ENCODE results near the gene NRP1. TPM values are rescaled to one million over a fixed set of nuclear protein-coding genes. Genes with fewer than 3 reads are reported as not detected.

Gene NRP1
- total RNA-seq, 4 donors from 2014 or later: 3.1 to 27.7 (median 12.0) TPM

GRCh38 chr10:33137356-33138005 lies 197.0 kb downstream of the NRP1 start:
- TF ChIP-seq POLR2A (IDR thresholded peaks at IDR 0.05) (no peak), CTCF (IDR thresholded peaks at IDR 0.05) (no peak)
- H3K27me3 ChIP-seq: no peaks in the 10 kb centered on the region
- intact Hi-C loops (cut with DNase I): no loop called here
- H3K36me3 ChIP-seq: no peaks in the 10 kb centered on the region
- WGBS, 2 donors: 64 to 76% methylated on average over 4 to 12 of the region's 12 CpGs
- peak overlapping the region in 2 of 4 donors; percentile 31 to 68 for H3K27ac ChIP-seq
- H3K4me1 ChIP-seq: peaks cover 15 to 45% (median 24%) of the 10 kb centered on the region in 3 donors
- no peak for DNase-seq
- H3K4me3 ChIP-seq: no peak overlapping the region
- no peaks in the 10 kb centered on the region for H3K9me3 ChIP-seq

GRCh38 chr10:33136781-33137180 lies 197.7 kb downstream of the NRP1 start:
- DNase-seq: no peak
- intact Hi-C loops (cut with DNase I): no loop called here

GRCh38 chr10:33136271-33136670 lies 198.2 kb downstream of the NRP1 start:
- Histone ChIP-seq H3K4me1 (peaks cover 15 to 47% (median 24%) of the 10 kb centered on the region in 3 donors), H3K36me3 (no peaks in the 10 kb centered on the region), H3K27ac (peak overlapping the region; percentile 2 to 68 (median 45)), H3K9me3 (no peaks in the 10 kb centered on the region), H3K27me3 (no peaks in the 10 kb centered on the region), H3K4me3 (no peak overlapping the region)
- intact Hi-C loops (cut with DNase I): no loop called here
- WGBS, 2 donors: 9 to 13% methylated on average over 3 of the region's 3 CpGs
- DNase-seq: no peak
- no peak for TF ChIP-seq CTCF (IDR thresholded peaks at IDR 0.05)
- TF ChIP-seq POLR2A (IDR thresholded peaks at IDR 0.05): no peak

More at GRCh38 chr10:33136781-33137180, 197.7 kb downstream of the NRP1 start:
- H3K27me3 ChIP-seq: no peaks in the 10 kb centered on the region
- H3K27ac ChIP-seq: peak overlapping the region; percentile 2 to 68 (median 45)
- no peaks in the 10 kb centered on the region for H3K9me3 ChIP-seq
- H3K4me1 ChIP-seq: peaks cover 15 to 47% (median 24%) of the 10 kb centered on the region in 3 donors
- H3K4me3 ChIP-seq: no peak overlapping the region
- no peak for TF ChIP-seq POLR2A (IDR thresholded peaks at IDR 0.05)
- TF ChIP-seq CTCF (IDR thresholded peaks at IDR 0.05): no peak
- 9 to 29% methylated on average over 1 of the region's 1 CpG for WGBS, 2 donors
- H3K36me3 ChIP-seq: no peaks in the 10 kb centered on the region

- Histone ChIP-seq H3K27ac (peak overlapping the region; percentile 48 to 68 (median 54)), H3K9me3 (no peaks in the 10 kb centered on the region), H3K36me3 (no peaks in the 10 kb centered on the region), H3K4me3 (no peak overlapping the region), H3K27me3 (no peaks in the 10 kb centered on the region), H3K4me1 (peaks cover 18 to 61% (median 35%) of the 10 kb centered on the region in 3 donors)
- peak in 1 of 4 donors; percentile 17 for TF ChIP-seq POLR2A (IDR thresholded peaks at IDR 0.05)
- no peak for TF ChIP-seq CTCF (IDR thresholded peaks at IDR 0.05)
- WGBS, 2 donors: 27 to 56% methylated on average over 7 to 8 of the region's 11 CpGs
- no peak for DNase-seq
- intact Hi-C loops (cut with DNase I): no loop called here
These were observed 200.3 kb downstream of the NRP1 start for GRCh38 chr10:33134011-33134751.

- Histone ChIP-seq H3K4me3 (no peak overlapping the region), H3K27ac (peak overlapping the region; percentile 48 to 68 (median 54)), H3K4me1 (peaks cover 24 to 67% (median 42%) of the 10 kb centered on the region in 3 donors), H3K36me3 (no peaks in the 10 kb centered on the region), H3K27me3 (no peaks in the 10 kb centered on the region), H3K9me3 (no peaks in the 10 kb centered on the region)
- intact Hi-C loops (cut with DNase I): no loop called here
- TF ChIP-seq CTCF (IDR thresholded peaks at IDR 0.05) (no peak), POLR2A (IDR thresholded peaks at IDR 0.05) (no peak)
- no peak for DNase-seq
These were observed 200.9 kb downstream of the NRP1 start for GRCh38 chr10:33133557-33133956.
